HL-60 (cell line): Measurements from ENCODE around the gene SCUBE1.

Experiments
- DNase-seq, 2 experiments: peaks; one replicate each; pipeline ENCODE4 v3.0.0-alpha.2; 2010 to 2020; ENCODE audit warnings: low read depth in 1 of 2, low spot score in 1 of 2
- H3K27ac ChIP-seq: fragments of 250-450 bp; sonication (Bioruptor Pico); replicated peaks from 2 replicates; pipeline ENCODE4 v1.5.1; 2020; ENCODE audit warnings: mild to moderate bottlenecking, moderate library complexity
- H3K27me3 ChIP-seq: fragments of 250-450 bp; sonication (Bioruptor Pico); 2 replicates; pipeline ENCODE4 v1.5.1; 2021; ENCODE audit warnings: mild to moderate bottlenecking, moderate library complexity; ENCODE audit not compliant: insufficient read depth, poor library complexity, severe bottlenecking
- H3K4me3 ChIP-seq: replicated peaks from 2 replicates; pipeline ENCODE4 v1.5.1; 2011; ENCODE audit warnings: mild to moderate bottlenecking, control low read depth, low read length; ENCODE audit not compliant: insufficient read depth
- CTCF ChIP-seq: IDR thresholded peaks from one replicate; pipeline ENCODE4 v1.5.1; 2011; ENCODE audit warnings: low read length, control low read depth, inconsistent platforms; ENCODE audit not compliant: insufficient read depth
- GABPA ChIP-seq: IDR thresholded peaks from 2 replicates; pipeline ENCODE4 v1.6.1; 2012; ENCODE audit warnings: low read depth
- POLR2AphosphoS5 ChIP-seq: IDR thresholded peaks from 2 replicates; pipeline ENCODE4 v1.6.1; 2012; ENCODE audit warnings: low read depth
- SPI1 ChIP-seq: IDR thresholded peaks from 2 replicates; pipeline ENCODE4 v1.6.1; 2012; ENCODE audit warnings: low read depth, mild to moderate bottlenecking, borderline replicate concordance
- TF ChIP-seq, protein P1 (sequence below): IDR thresholded peaks from 2 replicates; pipeline ENCODE4 v1.6.1; 2012; ENCODE audit warnings: low read depth; ENCODE audit not compliant: insufficient replicate concordance

The SCUBE1 gene

DNA sequence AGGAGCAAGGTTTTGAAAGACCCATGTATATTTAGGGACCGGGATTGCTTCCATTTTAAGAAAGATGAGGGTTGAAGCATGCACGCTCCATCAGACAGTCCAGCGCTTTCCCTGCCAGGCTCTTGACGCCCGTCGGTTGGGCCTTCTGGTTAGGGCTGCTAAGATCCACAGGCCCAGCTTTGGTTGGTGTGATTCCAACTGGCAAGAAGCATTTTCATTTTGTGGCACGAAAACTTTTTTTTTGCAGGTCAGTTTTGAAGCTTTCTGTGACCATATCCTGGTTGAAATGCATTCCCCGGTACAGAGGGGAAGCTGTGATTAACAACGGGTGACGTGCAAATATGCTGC lies 34.4 kb upstream of the SCUBE1 start:
- TF ChIP-seq, protein P1, sequence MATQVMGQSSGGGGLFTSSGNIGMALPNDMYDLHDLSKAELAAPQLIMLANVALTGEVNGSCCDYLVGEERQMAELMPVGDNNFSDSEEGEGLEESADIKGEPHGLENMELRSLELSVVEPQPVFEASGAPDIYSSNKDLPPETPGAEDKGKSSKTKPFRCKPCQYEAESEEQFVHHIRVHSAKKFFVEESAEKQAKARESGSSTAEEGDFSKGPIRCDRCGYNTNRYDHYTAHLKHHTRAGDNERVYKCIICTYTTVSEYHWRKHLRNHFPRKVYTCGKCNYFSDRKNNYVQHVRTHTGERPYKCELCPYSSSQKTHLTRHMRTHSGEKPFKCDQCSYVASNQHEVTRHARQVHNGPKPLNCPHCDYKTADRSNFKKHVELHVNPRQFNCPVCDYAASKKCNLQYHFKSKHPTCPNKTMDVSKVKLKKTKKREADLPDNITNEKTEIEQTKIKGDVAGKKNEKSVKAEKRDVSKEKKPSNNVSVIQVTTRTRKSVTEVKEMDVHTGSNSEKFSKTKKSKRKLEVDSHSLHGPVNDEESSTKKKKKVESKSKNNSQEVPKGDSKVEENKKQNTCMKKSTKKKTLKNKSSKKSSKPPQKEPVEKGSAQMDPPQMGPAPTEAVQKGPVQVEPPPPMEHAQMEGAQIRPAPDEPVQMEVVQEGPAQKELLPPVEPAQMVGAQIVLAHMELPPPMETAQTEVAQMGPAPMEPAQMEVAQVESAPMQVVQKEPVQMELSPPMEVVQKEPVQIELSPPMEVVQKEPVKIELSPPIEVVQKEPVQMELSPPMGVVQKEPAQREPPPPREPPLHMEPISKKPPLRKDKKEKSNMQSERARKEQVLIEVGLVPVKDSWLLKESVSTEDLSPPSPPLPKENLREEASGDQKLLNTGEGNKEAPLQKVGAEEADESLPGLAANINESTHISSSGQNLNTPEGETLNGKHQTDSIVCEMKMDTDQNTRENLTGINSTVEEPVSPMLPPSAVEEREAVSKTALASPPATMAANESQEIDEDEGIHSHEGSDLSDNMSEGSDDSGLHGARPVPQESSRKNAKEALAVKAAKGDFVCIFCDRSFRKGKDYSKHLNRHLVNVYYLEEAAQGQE = no peak
- no peak for TF ChIP-seq SPI1
- TF ChIP-seq POLR2AphosphoS5 = no peak
- TF ChIP-seq GABPA = no peak
- no peak for TF ChIP-seq CTCF
- Histone ChIP-seq H3K27me3 (no peaks in the 10 kb centered on the region), H3K4me3 (no peak overlapping the region), H3K27ac (no peak overlapping the region)
- no peak for DNase-seq

DNA sequence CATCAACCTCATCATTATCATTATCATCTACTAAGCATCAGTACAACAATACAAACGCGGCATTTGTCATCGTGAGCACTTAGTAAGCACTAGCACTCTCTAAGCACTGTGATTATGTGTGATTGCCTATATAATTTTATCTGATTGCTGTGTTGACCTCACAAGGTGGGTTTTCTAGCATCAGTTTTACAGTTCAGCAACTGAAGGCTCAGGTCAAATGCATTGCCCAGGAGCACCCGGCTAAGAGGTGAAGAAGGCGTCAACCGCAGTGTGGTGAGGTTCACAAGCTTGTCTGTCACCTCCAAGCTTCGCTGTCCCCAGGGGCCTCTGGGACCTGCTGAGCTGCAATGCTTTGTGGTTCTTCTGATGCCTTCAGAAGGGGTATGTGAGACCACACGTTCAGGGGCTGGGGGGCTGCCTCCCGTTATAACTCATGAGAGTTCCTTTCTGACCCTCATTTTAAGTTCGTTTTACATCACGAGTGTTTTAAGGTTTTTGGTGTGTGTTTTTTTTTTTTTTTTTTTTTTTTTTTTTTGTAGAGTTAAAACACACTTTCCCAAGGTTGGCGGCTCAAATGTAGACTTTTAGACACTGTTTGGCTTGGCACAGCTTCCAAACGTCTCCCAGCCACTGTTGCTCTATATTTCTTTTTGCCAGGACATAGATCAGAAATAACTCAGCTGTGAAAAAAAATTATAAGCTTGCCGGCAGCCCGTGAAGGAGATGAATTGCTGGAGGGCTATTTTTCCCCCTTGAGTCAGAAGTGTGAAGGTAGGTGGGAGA lies 33.8 kb upstream of the SCUBE1 start:
- no peak overlapping the region for H3K27ac ChIP-seq
- no peak overlapping the region for H3K4me3 ChIP-seq
- TF ChIP-seq CTCF = no peak
- no peak for TF ChIP-seq SPI1
- TF ChIP-seq, protein P1 = no peak
- no peak for TF ChIP-seq GABPA
- no peak for TF ChIP-seq POLR2AphosphoS5
- no peak for DNase-seq
- no peaks in the 10 kb centered on the region for H3K27me3 ChIP-seq

- no peak overlapping the region for H3K27ac ChIP-seq
- TF ChIP-seq, protein P1 = no peak
- TF ChIP-seq SPI1 (no peak), POLR2AphosphoS5 (no peak), GABPA (no peak), CTCF (no peak)
- no peaks in the 10 kb centered on the region for H3K27me3 ChIP-seq
- DNase-seq = no peak
- no peak overlapping the region for H3K4me3 ChIP-seq
These were observed 32.8 kb upstream of the SCUBE1 start for GRCh38 chr22:43375951-43376455.
